B cell (primary cell): ENCODE data around the gene GDAP1L1.

Experiments
- CTCF ChIP-seq: fragments of 200-600 bp; IDR thresholded peaks from one replicate; pipeline ENCODE4 v1.8.0; 2022; ENCODE audit warnings: antibody characterized with exemption, mild to moderate bottlenecking
- EZH2 ChIP-seq: IDR thresholded peaks from 2 replicates; pipeline ENCODE4 v1.6.1; 2012; ENCODE audit warnings: borderline replicate concordance, low read depth, mild to moderate bottlenecking, moderate library complexity, low read length; ENCODE audit not compliant: insufficient read depth, poor library complexity, severe bottlenecking

- TF ChIP-seq CTCF (no peak), EZH2 (no peak)
Measured at GRCh38 chr20:44306927-44307326, 59.8 kb downstream of the GDAP1L1 start.
